K562 (cell line): ENCODE data around the gene MEX3A. TPM values are rescaled to one million over a fixed set of nuclear protein-coding genes. Genes with fewer than 3 reads are reported as not detected.
A peak's percentile ranks its signal among the peaks of the same experiment; 100 is the strongest.

Experiments
- ATAC-seq: fragments of 200-7000 bp; cut with Tn5 transposase; 3 replicates; pipeline ENCODE4 v1.9.1; 2020; ENCODE audit warnings: moderate library complexity
- BruUV-seq: library from RNA; stranded (reverse); fragments of 400-500 nt; replicated peaks from 2 replicates; lab custom pipeline; 2021; lab: Mats Ljungman, UMichigan
- CTCF ChIA-PET: fragments of 300-600 bp; formaldehyde crosslinking; extraction: SDS; loops from one replicate; lab custom pipeline; 2021; ENCODE audit warnings: low intra/inter-chr PET ratio; lab: Yijun Ruan, JAX
- POLR2A ChIA-PET: fragments of 300-600, 350-650 bp; sonication (Branson Sonifier 250); formaldehyde crosslinking; extraction: SDS; loops from one replicate; lab custom pipeline; 2021; ENCODE audit warnings: antibody characterized with exemption, inconsistent platforms; lab: Yijun Ruan, JAX
- DNase-seq, 4 experiments: peaks; one replicate each; pipeline versions ENCODE4 v3.0.0 to v3.0.0-alpha.2; 2011 to 2018; ENCODE audit warnings: low spot score in 3 of 4, mixed read lengths in 3 of 4; ENCODE audit errors: extremely low read depth in 1 of 4
- FAIRE-seq: peaks from 2 replicates; lab custom pipeline; 2011; peaks lifted over from hg19 to GRCh38; lab: Jason Lieb, UNC
- H2AFZ ChIP-seq: 2 replicates; pipeline ENCODE4 v1.6.0; 2011; ENCODE audit warnings: low read depth, low read length, control low read depth, inconsistent platforms
- H3K27ac ChIP-seq: fragments of 200-600 bp; 3 replicates; pipeline ENCODE4 v1.8.0; 2011; ENCODE audit warnings: low read depth, mild to moderate bottlenecking, control low read depth, inconsistent platforms, low read length, moderate library complexity, mixed read lengths; ENCODE audit errors: extremely low read depth
- H3K27me3 ChIP-seq, 2 experiments: fragments of 300-600 bp in 1 of 2; 2 replicates in 1 of 2; 3 replicates in 1 of 2; pipeline versions ENCODE4 v1.6.0 to v1.8.0; 2011; ENCODE audit warnings: inconsistent platforms in 2 of 2, low read length in 2 of 2, mild to moderate bottlenecking in 1 of 2, mixed read lengths in 1 of 2, moderate library complexity in 1 of 2; ENCODE audit not compliant: control insufficient read depth in 2 of 2, insufficient read depth in 2 of 2
- H3K36me3 ChIP-seq: fragments of 300-600 bp; 3 replicates; pipeline ENCODE4 v1.8.0; 2011; ENCODE audit warnings: mild to moderate bottlenecking, low read length, inconsistent platforms; ENCODE audit not compliant: control insufficient read depth, insufficient read depth
- H3K4me1 ChIP-seq, 2 experiments: fragments of 200-600 bp in 1 of 2; replicated peaks in 1 of 2; 2 replicates in 1 of 2; 3 replicates in 1 of 2; pipeline versions ENCODE4 v1.5.1 to v1.8.0; 2011; ENCODE audit warnings: inconsistent platforms in 2 of 2, low read length in 2 of 2, mild to moderate bottlenecking in 1 of 2, mixed read lengths in 1 of 2, moderate library complexity in 1 of 2; ENCODE audit not compliant: control insufficient read depth in 2 of 2, insufficient read depth in 2 of 2
- H3K4me2 ChIP-seq: 2 replicates; pipeline ENCODE4 v1.6.1; 2011; ENCODE audit warnings: low read length, control low read depth, inconsistent platforms, mixed read lengths; ENCODE audit not compliant: insufficient read depth
- H3K4me3 ChIP-seq: fragments of 200-600 bp; sonication (generic), shearing (Covaris generic); 2 replicates; pipeline ENCODE4 v1.5.1; 2016; ENCODE audit warnings: control low read depth, inconsistent platforms
- H3K79me2 ChIP-seq: fragments of 200-600 bp; 3 replicates; pipeline ENCODE4 v1.8.0; 2011; ENCODE audit warnings: low read length, inconsistent platforms; ENCODE audit not compliant: control insufficient read depth, insufficient read depth
- H3K9ac ChIP-seq, 2 experiments: 2 replicates each; pipeline versions ENCODE4 v1.6.0 to v1.6.1; 2011; ENCODE audit warnings: low read depth in 2 of 2, low read length in 2 of 2, control low read depth in 1 of 2, inconsistent platforms in 1 of 2, mild to moderate bottlenecking in 1 of 2, mixed read lengths in 1 of 2; ENCODE audit not compliant: insufficient read depth in 1 of 2
- H3K9me1 ChIP-seq: one replicate; pipeline ENCODE4 v1.6.0; 2011; ENCODE audit warnings: inconsistent platforms, mild to moderate bottlenecking, low read length, moderate library complexity; ENCODE audit not compliant: control insufficient read depth, insufficient read depth
- H3K9me3 ChIP-seq: replicated peaks from 2 replicates; pipeline ENCODE4 v1.5.1; 2011; ENCODE audit warnings: low read depth, low read length, inconsistent platforms; ENCODE audit not compliant: control insufficient read depth, insufficient read depth
- H4K20me1 ChIP-seq: replicated peaks from 2 replicates; pipeline ENCODE4 v1.6.1; 2011; ENCODE audit warnings: low read length, inconsistent platforms, mixed read lengths; ENCODE audit not compliant: control insufficient read depth, insufficient read depth
- BCL6 ChIP-seq: fragments of 250-450 bp; sonication (Bioruptor Pico); IDR thresholded peaks from 2 replicates; pipeline ENCODE4 v1.4.0; 2020
- CC2D1A ChIP-seq: fragments of 450-650 bp; IDR thresholded peaks from 2 replicates; pipeline ENCODE4 v1.6.1; 2017; ENCODE audit warnings: mild to moderate bottlenecking
- NR2C1 ChIP-seq, 2 experiments: fragments of 450-650 bp; IDR thresholded peaks; 2 replicates each; pipeline ENCODE4 v1.6.1; 2017; ENCODE audit warnings: mild to moderate bottlenecking in 2 of 2, antibody characterized with exemption in 1 of 2, inconsistent platforms in 1 of 2, missing compliant biosample characterization in 1 of 2, missing genetic modification characterization in 1 of 2
- WGBS: fragments of 100-300 bp; shearing (Covaris generic); methylation state at CpG from one replicate; pipeline ENCODE4 v1.1.6; 2016; ENCODE audit warnings: low coverage, mixed read lengths; ENCODE audit not compliant: insufficient coverage; ENCODE audit errors: missing lambda C conversion rate; 5-methylcytosine and 5-hydroxymethylcytosine counted together
- in situ Hi-C: fragments of 300-500 bp; cut with MboI; formaldehyde crosslinking; loops from 4 replicates; pipeline ENCODE4 v1.15.0; 2018; ENCODE audit warnings: inconsistent platforms, mixed read lengths
- intact Hi-C: fragments of 100-400 bp; cut with micrococcal nuclease; formaldehyde crosslinking; loops from 2 replicates; pipeline ENCODE4 v1.14.2; 2022
- polyA plus RNA-seq, 8 experiments: library from polyadenylated mRNA; depleted of rRNA in 4 of 8; stranded (reverse) in 5 of 8; unstranded in 3 of 8; fragments of >200 nt; fragmentation: Nextera tagmentation in 2 of 8; fragmentation: Illumina TruSeq in 1 of 8; extraction: Ambion mirVana in 2 of 8; extraction: Trizol in 1 of 8; gene quantifications; 2 replicates each; pipeline versions ENCODE4 v1.2.1 to v1.2.3, GENCODE V29; 2011 to 2014; ENCODE audit warnings: inconsistent platforms in 1 of 8, missing spikeins in 1 of 8
- total RNA-seq, 7 experiments: library from RNA; depleted of rRNA in 6 of 7; stranded (reverse); fragments of >200 nt in 6 of 7; fragmentation: Illumina TruSeq in 2 of 7; extraction: Trizol in 2 of 7; gene quantifications; 2 replicates each; pipeline versions ENCODE4 v1.2.1 to v1.2.3, GENCODE V29; 2011 to 2021; ENCODE audit warnings: low replicate concordance in 1 of 7
- TF ChIP-seq, protein P1 (sequence below): IDR thresholded peaks from 3 replicates; pipeline ENCODE4 v1.6.1; 2011; ENCODE audit warnings: borderline replicate concordance, mild to moderate bottlenecking, moderate library complexity; ENCODE audit not compliant: insufficient read length; ENCODE audit errors: extremely low read depth
- TF ChIP-seq, protein P2 (sequence below): fragments of 200-600 bp; sonication (generic); IDR thresholded peaks from one replicate; pipeline ENCODE4 v1.6.1; 2012; ENCODE audit warnings: mild to moderate bottlenecking, low read depth, low read length, inconsistent platforms

MEX3A gene
- total and polyA plus RNA-seq, 9 of the 15 experiments (the other 6 are each of a cell fraction or from before 2014, with no cell fraction given): 0.36 to 13.7 (median 5.2) TPM

GRCh38 chr1:156054500-156055280 lies 27.6 kb downstream of the MEX3A start, which contains the start of gene LAMTOR2:
Gene LAMTOR2 (plus strand): TSS chr1:156054782. CDS start chr1:156054890, 108 bp downstream.
- peak within 1 kb of the TSS; percentile 93 to 96 for H3K9ac ChIP-seq
- in situ Hi-C loops (no loop called here), intact Hi-C loops (loop anchor here (5.0 kb wide), 2 partner anchors 72 to 117 kb away; no protein-coding TSS in a partner anchor)
- peak within 1 kb of the TSS; percentile 98 for H3K27ac ChIP-seq
- no peaks in the 10 kb centered on the region for H3K27me3 ChIP-seq
- under 1% methylated on average over 47 of the region's 53 CpGs for WGBS
- H2AFZ ChIP-seq: peak within 1 kb of the TSS; percentile 95
- no peaks in the 10 kb centered on the region for H4K20me1 ChIP-seq
- BruUV-seq: no TSS peak
- ATAC-seq: peak; percentile 87
- H3K4me3 ChIP-seq: peak within 1 kb of the TSS; percentile 64
- H3K4me2 ChIP-seq: peak within 1 kb of the TSS; percentile 98
- H3K9me3 ChIP-seq: no peaks in the 10 kb centered on the region
- ChIA-PET POLR2A (interaction anchor here (0.8 to 1.1 kb wide), 2 partner anchors 17 to 121 kb away, joined by 3 read pairs; partner anchors contain the start of gene KHDC4), CTCF (interaction anchor here (1.1 kb wide), 1 partner anchor 10 kb away, joined by 4 read pairs; no protein-coding TSS in a partner anchor)
- peaks cover 16 to 23% of the 10 kb centered on the region in 2 experiments; a peak in 4 of 5 replicates for H3K4me1 ChIP-seq
- H3K36me3 ChIP-seq: peaks cover 40% of the 10 kb centered on the region; the same call in 2 of the 3 replicates
- no peaks in the 10 kb centered on the region for H3K9me1 ChIP-seq
- peaks cover 41% of the 10 kb centered on the region for H3K79me2 ChIP-seq
- FAIRE-seq: peak; percentile 99
- peak; percentile 81 to 99 (median 89) for DNase-seq
- TF ChIP-seq, protein P1, sequence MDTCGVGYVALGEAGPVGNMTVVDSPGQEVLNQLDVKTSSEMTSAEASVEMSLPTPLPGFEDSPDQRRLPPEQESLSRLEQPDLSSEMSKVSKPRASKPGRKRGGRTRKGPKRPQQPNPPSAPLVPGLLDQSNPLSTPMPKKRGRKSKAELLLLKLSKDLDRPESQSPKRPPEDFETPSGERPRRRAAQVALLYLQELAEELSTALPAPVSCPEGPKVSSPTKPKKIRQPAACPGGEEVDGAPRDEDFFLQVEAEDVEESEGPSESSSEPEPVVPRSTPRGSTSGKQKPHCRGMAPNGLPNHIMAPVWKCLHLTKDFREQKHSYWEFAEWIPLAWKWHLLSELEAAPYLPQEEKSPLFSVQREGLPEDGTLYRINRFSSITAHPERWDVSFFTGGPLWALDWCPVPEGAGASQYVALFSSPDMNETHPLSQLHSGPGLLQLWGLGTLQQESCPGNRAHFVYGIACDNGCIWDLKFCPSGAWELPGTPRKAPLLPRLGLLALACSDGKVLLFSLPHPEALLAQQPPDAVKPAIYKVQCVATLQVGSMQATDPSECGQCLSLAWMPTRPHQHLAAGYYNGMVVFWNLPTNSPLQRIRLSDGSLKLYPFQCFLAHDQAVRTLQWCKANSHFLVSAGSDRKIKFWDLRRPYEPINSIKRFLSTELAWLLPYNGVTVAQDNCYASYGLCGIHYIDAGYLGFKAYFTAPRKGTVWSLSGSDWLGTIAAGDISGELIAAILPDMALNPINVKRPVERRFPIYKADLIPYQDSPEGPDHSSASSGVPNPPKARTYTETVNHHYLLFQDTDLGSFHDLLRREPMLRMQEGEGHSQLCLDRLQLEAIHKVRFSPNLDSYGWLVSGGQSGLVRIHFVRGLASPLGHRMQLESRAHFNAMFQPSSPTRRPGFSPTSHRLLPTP: no peak
- TF ChIP-seq CC2D1A (no peak), NR2C1 (IDR thresholded peaks at IDR 0.05) (peak; percentile 78), NR2C1 (tag; IDR thresholded peaks at IDR 0.05) (peak; percentile 90), BCL6 (CRISPR knock-in tag) (peak; percentile 1; the same call in 1 of the 2 replicates)
- TF ChIP-seq, protein P2, sequence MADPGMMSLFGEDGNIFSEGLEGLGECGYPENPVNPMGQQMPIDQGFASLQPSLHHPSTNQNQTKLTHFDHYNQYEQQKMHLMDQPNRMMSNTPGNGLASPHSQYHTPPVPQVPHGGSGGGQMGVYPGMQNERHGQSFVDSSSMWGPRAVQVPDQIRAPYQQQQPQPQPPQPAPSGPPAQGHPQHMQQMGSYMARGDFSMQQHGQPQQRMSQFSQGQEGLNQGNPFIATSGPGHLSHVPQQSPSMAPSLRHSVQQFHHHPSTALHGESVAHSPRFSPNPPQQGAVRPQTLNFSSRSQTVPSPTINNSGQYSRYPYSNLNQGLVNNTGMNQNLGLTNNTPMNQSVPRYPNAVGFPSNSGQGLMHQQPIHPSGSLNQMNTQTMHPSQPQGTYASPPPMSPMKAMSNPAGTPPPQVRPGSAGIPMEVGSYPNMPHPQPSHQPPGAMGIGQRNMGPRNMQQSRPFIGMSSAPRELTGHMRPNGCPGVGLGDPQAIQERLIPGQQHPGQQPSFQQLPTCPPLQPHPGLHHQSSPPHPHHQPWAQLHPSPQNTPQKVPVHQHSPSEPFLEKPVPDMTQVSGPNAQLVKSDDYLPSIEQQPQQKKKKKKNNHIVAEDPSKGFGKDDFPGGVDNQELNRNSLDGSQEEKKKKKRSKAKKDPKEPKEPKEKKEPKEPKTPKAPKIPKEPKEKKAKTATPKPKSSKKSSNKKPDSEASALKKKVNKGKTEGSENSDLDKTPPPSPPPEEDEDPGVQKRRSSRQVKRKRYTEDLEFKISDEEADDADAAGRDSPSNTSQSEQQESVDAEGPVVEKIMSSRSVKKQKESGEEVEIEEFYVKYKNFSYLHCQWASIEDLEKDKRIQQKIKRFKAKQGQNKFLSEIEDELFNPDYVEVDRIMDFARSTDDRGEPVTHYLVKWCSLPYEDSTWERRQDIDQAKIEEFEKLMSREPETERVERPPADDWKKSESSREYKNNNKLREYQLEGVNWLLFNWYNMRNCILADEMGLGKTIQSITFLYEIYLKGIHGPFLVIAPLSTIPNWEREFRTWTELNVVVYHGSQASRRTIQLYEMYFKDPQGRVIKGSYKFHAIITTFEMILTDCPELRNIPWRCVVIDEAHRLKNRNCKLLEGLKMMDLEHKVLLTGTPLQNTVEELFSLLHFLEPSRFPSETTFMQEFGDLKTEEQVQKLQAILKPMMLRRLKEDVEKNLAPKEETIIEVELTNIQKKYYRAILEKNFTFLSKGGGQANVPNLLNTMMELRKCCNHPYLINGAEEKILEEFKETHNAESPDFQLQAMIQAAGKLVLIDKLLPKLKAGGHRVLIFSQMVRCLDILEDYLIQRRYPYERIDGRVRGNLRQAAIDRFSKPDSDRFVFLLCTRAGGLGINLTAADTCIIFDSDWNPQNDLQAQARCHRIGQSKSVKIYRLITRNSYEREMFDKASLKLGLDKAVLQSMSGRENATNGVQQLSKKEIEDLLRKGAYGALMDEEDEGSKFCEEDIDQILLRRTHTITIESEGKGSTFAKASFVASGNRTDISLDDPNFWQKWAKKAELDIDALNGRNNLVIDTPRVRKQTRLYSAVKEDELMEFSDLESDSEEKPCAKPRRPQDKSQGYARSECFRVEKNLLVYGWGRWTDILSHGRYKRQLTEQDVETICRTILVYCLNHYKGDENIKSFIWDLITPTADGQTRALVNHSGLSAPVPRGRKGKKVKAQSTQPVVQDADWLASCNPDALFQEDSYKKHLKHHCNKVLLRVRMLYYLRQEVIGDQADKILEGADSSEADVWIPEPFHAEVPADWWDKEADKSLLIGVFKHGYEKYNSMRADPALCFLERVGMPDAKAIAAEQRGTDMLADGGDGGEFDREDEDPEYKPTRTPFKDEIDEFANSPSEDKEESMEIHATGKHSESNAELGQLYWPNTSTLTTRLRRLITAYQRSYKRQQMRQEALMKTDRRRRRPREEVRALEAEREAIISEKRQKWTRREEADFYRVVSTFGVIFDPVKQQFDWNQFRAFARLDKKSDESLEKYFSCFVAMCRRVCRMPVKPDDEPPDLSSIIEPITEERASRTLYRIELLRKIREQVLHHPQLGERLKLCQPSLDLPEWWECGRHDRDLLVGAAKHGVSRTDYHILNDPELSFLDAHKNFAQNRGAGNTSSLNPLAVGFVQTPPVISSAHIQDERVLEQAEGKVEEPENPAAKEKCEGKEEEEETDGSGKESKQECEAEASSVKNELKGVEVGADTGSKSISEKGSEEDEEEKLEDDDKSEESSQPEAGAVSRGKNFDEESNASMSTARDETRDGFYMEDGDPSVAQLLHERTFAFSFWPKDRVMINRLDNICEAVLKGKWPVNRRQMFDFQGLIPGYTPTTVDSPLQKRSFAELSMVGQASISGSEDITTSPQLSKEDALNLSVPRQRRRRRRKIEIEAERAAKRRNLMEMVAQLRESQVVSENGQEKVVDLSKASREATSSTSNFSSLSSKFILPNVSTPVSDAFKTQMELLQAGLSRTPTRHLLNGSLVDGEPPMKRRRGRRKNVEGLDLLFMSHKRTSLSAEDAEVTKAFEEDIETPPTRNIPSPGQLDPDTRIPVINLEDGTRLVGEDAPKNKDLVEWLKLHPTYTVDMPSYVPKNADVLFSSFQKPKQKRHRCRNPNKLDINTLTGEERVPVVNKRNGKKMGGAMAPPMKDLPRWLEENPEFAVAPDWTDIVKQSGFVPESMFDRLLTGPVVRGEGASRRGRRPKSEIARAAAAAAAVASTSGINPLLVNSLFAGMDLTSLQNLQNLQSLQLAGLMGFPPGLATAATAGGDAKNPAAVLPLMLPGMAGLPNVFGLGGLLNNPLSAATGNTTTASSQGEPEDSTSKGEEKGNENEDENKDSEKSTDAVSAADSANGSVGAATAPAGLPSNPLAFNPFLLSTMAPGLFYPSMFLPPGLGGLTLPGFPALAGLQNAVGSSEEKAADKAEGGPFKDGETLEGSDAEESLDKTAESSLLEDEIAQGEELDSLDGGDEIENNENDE: no peak
